GM18870 (cell line): ENCODE measurements around the gene CFP.

Source experiments
- ATAC-seq: cut with Tn5 transposase; IDR thresholded peaks from one replicate; pipeline ENCODE4 v1.9.1; 2021; ENCODE audit warnings: moderate library complexity; ENCODE audit not compliant: unreplicated experiment

CFP gene

DNA sequence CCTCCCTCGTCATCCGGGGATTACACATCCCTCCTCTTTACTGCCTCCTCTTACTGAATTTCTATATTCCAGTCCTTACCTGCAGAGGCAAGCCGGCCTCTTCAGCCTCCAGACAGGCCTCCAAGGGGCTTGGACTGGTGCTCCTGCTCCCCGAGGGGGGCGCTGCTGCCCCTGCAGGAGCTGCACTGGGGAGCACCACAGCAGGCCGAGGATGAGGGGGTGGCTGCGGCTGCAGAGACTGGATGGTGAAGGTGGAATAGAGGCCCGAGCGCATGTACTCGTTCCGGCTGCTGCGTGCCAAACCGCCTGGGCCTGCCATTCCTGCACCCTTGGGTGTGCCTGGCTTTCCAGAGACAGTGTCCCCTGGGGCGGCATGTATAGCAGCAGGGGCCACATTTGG is 9.1 kb upstream of the CFP start:
- no peak for ATAC-seq

GRCh38 chrX:47637546-47638195 is 7.9 kb upstream of the CFP start:
- no peak for ATAC-seq

GRCh38 chrX:47634871-47635575 is 5.3 kb upstream of the CFP start:
- ATAC-seq: no peak

DNA sequence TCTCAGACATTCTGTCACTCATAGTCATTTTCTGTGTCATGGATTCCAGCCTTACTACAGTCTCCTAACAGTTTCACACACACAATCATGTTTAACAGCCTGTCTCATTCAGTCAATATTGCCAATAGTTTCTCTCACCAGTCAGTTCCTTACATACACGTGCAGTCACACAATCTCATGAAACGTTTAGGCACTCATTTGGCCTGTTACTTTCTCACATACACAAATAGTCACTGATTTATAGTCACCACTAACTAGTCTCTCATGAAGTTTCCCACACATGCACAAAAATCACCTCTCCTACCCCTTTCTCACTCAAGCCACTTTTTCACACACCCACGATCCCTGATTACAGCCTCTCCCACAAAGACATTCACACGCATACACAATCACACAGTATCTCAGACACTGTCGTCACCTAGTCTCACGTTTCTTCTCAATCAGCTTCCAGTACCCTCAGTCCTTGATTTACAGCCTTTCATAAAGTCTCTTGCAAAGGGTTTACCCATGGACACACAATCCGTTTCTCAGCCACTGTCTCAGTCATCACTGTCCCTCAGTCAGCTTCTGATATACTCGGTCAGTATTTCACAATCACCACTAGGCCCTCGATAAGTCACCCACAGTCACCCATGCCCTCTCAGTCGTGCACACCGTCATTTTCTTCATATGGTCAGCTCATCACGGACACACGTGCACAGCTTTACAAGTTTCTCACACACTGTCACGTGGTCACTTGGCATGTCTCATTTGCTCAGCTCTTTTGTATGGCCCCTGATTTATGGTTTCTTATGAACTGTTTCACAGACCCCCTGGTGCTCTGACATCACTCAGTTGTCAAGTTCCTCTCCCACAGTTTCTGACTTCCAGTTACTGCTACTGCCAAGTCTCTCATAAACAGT is 4.2 kb upstream of the CFP start:
- ATAC-seq: no peak

DNA sequence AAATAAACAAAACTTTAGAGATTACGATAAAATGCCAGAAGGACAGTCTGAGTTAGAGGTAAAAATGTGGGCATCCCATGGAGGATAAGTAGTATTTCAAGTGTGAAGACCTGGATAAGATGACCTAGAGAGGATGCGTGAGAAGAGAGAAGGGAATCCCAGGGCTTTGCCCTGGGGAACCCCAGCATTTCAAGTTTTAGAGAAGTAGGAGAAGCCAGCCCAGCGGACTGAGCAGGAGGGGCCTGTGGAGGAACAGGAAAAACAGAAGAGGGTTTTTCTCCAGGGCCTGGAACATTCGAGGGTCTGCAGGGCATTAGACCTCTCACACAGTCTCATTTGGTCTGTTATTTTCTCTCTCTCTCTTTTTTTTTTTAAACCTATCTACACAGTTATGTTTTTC is 2.9 kb upstream of the CFP start:
- no peak for ATAC-seq

- ATAC-seq: no peak
These were observed 1.9 kb upstream of the CFP start for GRCh38 chrX:47631676-47632075.

GRCh38 chrX:47628982-47629381 is 748 bp downstream of the CFP start:
- no peak for ATAC-seq

DNA sequence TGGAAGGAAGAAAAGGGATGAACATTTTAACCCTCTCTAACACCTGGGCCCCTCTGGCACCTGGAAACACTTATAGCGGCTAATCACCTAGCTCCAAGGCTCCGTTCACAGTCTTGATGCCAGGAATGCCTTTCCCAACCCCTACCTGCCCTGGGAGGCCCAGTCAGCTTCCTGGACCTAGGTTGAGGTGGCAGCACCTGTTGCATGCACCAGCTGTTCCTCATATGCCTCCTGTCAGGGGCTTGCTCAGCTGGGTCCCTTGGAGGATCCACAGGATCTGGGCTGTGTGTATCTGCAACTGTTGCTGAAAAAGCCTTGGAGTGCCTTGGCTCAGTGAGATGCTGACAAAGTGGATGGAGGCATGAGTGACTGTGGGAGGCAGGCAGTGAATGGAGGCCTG is 4.4 kb downstream of the CFP start:
- no peak for ATAC-seq

- no peak for ATAC-seq
These were observed 6.1 kb downstream of the CFP start for GRCh38 chrX:47623540-47624027.

GRCh38 chrX:47621851-47622250 is 7.9 kb downstream of the CFP start:
- ATAC-seq: no peak

DNA sequence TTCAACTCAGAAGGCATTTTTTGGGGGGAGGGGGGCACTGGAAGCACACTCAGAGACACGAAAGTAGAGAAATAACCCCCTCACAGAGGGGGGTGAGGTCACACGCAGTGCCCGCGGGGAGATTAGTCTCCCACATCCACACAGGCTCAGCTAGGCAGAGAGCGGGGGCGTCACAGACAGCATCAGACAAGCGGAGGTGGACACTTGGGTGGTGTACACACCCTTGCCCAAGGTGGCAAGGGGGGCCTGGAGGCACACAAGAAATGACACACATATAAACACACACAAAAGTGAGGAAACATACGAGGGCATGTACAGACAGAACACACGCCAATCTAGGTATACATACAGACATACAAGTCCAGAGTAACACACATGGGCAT is 9.4 kb downstream of the CFP start:
- ATAC-seq: no peak

DNA sequence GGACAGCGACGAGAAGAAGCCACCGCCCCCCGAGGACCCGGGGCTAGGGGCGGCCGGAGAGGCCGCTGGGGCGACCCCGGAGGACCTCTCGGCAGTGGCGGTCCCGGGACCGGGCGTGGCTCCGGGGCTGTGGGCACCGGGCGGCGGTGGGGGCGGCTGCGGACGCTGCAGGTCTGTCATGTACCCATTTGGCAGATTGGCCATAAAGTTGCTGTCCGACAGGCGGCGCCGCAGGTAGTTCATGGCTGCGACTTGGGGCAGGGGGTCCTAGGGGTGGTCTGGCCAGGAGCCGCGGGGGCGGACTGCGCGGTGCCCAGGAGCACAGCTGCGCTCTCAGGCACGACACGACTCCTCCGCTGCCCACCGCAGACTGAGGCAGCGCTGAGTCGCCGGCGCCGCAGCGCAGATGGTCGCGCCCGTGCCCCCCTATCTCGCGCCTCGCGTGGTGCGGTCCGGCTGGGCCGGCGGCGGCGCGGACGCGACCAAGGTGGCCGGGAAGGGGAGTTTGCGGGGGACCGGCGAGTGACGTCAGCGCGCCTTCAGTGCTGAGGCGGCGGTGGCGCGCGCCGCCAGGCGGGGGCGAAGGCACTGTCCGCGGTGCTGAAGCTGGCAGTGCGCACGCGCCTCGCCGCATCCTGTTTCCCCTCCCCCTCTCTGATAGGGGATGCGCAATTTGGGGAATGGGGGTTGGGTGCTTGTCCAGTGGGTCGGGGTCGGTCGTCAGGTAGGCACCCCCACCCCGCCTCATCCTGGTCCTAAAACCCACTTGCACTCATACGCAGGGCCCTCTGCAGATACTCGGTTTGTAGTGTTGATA is 10.0 kb downstream of the CFP start, which contains the start of gene SYN1:
TSS of gene SYN1 (minus strand) at position 372 of the 817 bp plus-strand sequence. CDS start at position 243, 129 bp downstream.
- no peak for ATAC-seq

DNA sequence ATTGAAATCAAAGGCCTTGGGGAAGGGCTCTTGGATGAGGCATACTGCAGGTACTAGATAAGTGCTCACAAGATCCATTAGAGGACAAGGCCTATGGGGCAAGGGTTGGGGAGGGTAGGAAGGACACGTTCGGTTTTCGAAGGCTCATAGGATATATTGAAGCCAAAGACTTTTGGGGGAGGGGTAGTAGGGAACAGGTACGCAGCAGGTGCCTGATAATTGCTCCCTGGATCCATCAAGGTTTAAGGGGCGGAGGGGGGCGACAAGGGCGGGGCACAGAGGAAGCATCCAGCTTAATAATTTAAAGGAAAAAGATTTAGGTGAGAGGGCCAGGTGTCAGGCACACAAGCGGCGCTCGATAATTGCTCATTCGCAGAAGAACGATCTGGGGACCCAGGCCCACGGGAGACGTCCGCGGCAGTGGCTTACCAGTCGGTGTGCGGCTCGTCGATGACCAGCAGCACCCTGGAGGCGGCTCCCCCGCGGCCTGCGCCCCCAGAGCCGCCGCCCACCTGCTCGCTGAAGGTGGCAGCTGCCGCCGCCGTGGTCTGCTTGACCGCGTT is 10.7 kb downstream of the CFP start:
- ATAC-seq: no peak

DNA sequence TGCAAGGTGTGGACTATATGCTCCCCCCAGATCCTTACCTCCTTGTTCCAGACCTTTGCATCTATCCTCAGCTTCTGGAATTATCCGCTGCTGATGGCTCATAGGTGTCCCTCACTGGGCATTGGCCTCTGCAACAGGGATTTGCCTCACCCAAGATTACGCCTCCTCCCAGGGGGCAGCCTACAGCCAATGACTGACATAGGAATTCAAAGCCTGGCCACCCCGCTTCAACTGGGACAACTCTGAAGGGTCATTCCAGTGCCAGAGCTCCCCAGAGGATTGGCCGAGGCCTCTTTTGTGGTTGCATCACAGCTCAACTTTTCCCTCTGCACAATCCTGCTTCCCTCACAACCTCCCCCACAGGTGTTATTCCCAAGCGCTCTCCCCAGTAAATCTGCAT is 15.1 kb downstream of the CFP start:
- ATAC-seq: no peak

GRCh38 chrX:47613082-47613481 is 16.6 kb downstream of the CFP start:
- ATAC-seq: no peak

DNA sequence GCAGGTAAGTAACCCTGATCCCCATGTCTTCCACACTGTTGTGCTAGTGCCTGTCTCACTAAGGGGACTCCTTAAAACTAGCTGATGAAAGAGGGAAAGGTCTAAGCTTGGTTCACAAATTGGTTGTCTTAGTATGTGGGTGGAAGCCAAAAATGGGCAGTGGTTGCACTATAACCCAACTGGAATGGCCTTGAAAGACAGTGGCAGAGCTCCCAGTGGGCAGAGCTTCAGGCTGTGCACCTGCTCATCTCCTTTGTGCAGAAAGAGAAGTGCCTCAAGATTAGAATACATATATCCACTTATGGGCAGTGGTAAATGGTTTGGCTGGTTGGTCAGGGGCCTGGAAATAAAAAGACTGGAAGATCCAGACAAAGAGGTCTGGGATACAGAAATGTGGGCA is 17.3 kb downstream of the CFP start:
- ATAC-seq: no peak

GRCh38 chrX:47611926-47612325 is 17.8 kb downstream of the CFP start:
- ATAC-seq: no peak

GRCh38 chrX:47611489-47611888 is 18.2 kb downstream of the CFP start:
- no peak for ATAC-seq

DNA sequence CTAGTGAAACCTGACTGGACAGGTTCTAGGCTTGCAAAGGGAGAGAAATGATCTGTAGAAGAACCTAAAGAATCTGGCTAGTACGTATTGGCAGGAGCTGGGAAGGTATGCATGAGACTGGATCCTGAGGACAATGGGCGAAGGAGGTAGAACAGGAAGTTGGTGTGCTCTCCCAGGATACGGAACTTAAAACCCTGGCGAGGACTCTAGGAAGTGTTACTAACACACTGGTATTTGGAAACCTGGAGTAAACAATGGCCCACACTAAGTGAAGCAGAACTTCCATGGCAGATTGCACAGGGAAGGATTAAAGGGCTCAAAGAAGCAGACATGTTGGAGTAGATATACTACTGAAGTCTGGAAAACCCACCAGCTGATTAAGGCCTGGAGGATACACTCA is 19.2 kb downstream of the CFP start:
- no peak for ATAC-seq

GRCh38 chrX:47608130-47608810 is 21.5 kb downstream of the CFP start:
- no peak for ATAC-seq
